Activated CD4-positive, alpha-beta T cell treated with anti-CD3 and anti-CD28 coated beads for 36 hours (primary cell): ENCODE data around the gene RNF123. TPM values are rescaled to one million over a fixed set of nuclear protein-coding genes. Genes with fewer than 3 reads are reported as not detected.
A peak's percentile ranks its signal among the peaks of the same experiment; 100 is the strongest.
"Not testable (repeated sequence)": the region's sequence is repeated elsewhere in the genome, so short reads cannot be mapped to it uniquely, and the experiment has no call there.

Experiments
- ATAC-seq: fragments of 200-7000 bp; cut with Tn5 transposase; one replicate; pipeline ENCODE4 v1.10.0; 2021; ENCODE audit warnings: mild to moderate bottlenecking, moderate library complexity
- CTCF ChIA-PET: fragments of 350-600 bp; sonication (Branson Sonifier 250); formaldehyde crosslinking; loops from one replicate; lab custom pipeline; 2021; ENCODE audit warnings: antibody characterized with exemption; lab: Charles Lee
- POLR2A ChIA-PET: fragments of 350-600 bp; sonication (Branson Sonifier 250); formaldehyde crosslinking; loops from one replicate; lab custom pipeline; 2021; ENCODE audit warnings: antibody characterized with exemption, inconsistent platforms; lab: Charles Lee
- DNase-seq: peaks from one replicate; pipeline ENCODE4 v3.0.0-alpha.2; 2020
- H3K27ac Mint-ChIP-seq: one replicate; pipeline ENCODE4 v1.8.0; 2021; ENCODE audit warnings: mixed read lengths
- H3K27me3 Mint-ChIP-seq: one replicate; pipeline ENCODE4 v1.8.0; 2021; ENCODE audit warnings: mixed read lengths
- H3K36me3 Mint-ChIP-seq: one replicate; pipeline ENCODE4 v1.8.0; 2021; ENCODE audit warnings: low read depth, mixed read lengths
- H3K4me1 Mint-ChIP-seq: one replicate; pipeline ENCODE4 v1.8.0; 2021; ENCODE audit warnings: mixed read lengths
- H3K4me3 Mint-ChIP-seq: one replicate; pipeline ENCODE4 v1.8.0; 2021; ENCODE audit warnings: mild to moderate bottlenecking, moderate library complexity, mixed read lengths
- H3K9me3 Mint-ChIP-seq: one replicate; pipeline ENCODE4 v1.8.0; 2021; ENCODE audit warnings: low read depth, mixed read lengths
- intact Hi-C, 2 experiments: fragments of 100-400 bp; cut with DNase I in 1 of 2; cut with micrococcal nuclease in 1 of 2; formaldehyde crosslinking; loops; one replicate each; pipeline versions ENCODE4 v1.14.2 to v1.15.1; 2022 to 2024; cut with DNase I, micrococcal nuclease
- total RNA-seq, 2 experiments: library from RNA; stranded (reverse); gene quantifications; one replicate each; pipeline ENCODE4 v1.2.3, GENCODE V29; 2021

RNF123 gene
- total RNA-seq, 2 experiments from 2014 or later: 25.2 to 32.7 TPM

- intact Hi-C loops: loop anchor here (10.0 kb wide), 2 partner anchors 175 to 565 kb away; partner anchors contain the start of genes HYAL3 (in 1 of the 2), IFRD2 (in 1 of the 2), MST1R (in 1 of the 2) and NAA80 (in 1 of the 2)
- POLR2A ChIA-PET: no interaction called here
- H3K9me3 Mint-ChIP-seq: no peaks in the 10 kb centered on the region
Measured at GRCh38 chr3:49729966-49730609, 40.7 kb downstream of the RNF123 start.

GRCh38 chr3:49732597-49732996, 43.2 kb downstream of the RNF123 start:
- H3K9me3 Mint-ChIP-seq: no peaks in the 10 kb centered on the region
- H3K36me3 Mint-ChIP-seq: peaks cover 34% of the 10 kb centered on the region
- intact Hi-C loops: no loop called here
- H3K27ac Mint-ChIP-seq: no peak overlapping the region
- no peaks in the 10 kb centered on the region for H3K4me1 Mint-ChIP-seq
- POLR2A ChIA-PET: no interaction called here
- CTCF ChIA-PET: no interaction called here
- H3K4me3 Mint-ChIP-seq: no peak overlapping the region
- no peaks in the 10 kb centered on the region for H3K27me3 Mint-ChIP-seq
- ATAC-seq: no peak
- no peak for DNase-seq

More at GRCh38 chr3:49729966-49730609, 40.7 kb downstream of the RNF123 start:
- no peak for ATAC-seq
- no peak for DNase-seq
- Mint-ChIP-seq H3K27ac (no peak overlapping the region), H3K36me3 (peaks cover 23% of the 10 kb centered on the region), H3K4me1 (no peaks in the 10 kb centered on the region), H3K4me3 (no peak overlapping the region), H3K27me3 (no peaks in the 10 kb centered on the region)
- CTCF ChIA-PET: interaction anchor here (0.6 to 0.7 kb wide), 3 partner anchors 10 to 534 kb away, joined by 3 to 4 read pairs (median 3); no protein-coding TSS in a partner anchor

GRCh38 chr3:49733551-49733950, 44.2 kb downstream of the RNF123 start:
- H3K27ac Mint-ChIP-seq: no peak overlapping the region

GRCh38 chr3:49734752-49735151, 45.4 kb downstream of the RNF123 start:
- ATAC-seq: no peak

More at GRCh38 chr3:49733551-49733950, 44.2 kb downstream of the RNF123 start:
- H3K9me3 Mint-ChIP-seq: no peaks in the 10 kb centered on the region
- intact Hi-C loops: no loop called here
- DNase-seq (no peak), ATAC-seq (no peak)
- peaks cover 43% of the 10 kb centered on the region for H3K36me3 Mint-ChIP-seq
- peaks cover under 1% of the 10 kb centered on the region for H3K4me1 Mint-ChIP-seq
- H3K27me3 Mint-ChIP-seq: no peaks in the 10 kb centered on the region
- no peak overlapping the region for H3K4me3 Mint-ChIP-seq
- POLR2A ChIA-PET: no interaction called here
- CTCF ChIA-PET: interaction anchor here (0.9 to 1.4 kb wide), 2 partner anchors 11 to 33 kb away, joined by 3 to 5 read pairs; no protein-coding TSS in a partner anchor

GRCh38 chr3:49738067-49738713, 48.8 kb downstream of the RNF123 start:
- Mint-ChIP-seq H3K36me3 (peaks cover 31% of the 10 kb centered on the region), H3K9me3 (no peaks in the 10 kb centered on the region), H3K4me1 (peaks cover 3% of the 10 kb centered on the region), H3K27me3 (no peaks in the 10 kb centered on the region), H3K27ac (peak overlapping the region; percentile 20), H3K4me3 (no peak overlapping the region)
- no peak for ATAC-seq
- intact Hi-C loops: no loop called here
- CTCF ChIA-PET: interaction anchor here (1.0 kb wide), 1 partner anchor 19 kb away, joined by 3 read pairs; no protein-coding TSS in a partner anchor
- no peak for DNase-seq
- POLR2A ChIA-PET: no interaction called here

More at GRCh38 chr3:49734752-49735151, 45.4 kb downstream of the RNF123 start:
- Mint-ChIP-seq H3K4me3 (no peak overlapping the region), H3K27me3 (no peaks in the 10 kb centered on the region), H3K36me3 (peaks cover 45% of the 10 kb centered on the region), H3K27ac (no peak overlapping the region), H3K9me3 (no peaks in the 10 kb centered on the region), H3K4me1 (peaks cover 3% of the 10 kb centered on the region)
- CTCF ChIA-PET: interaction anchor here (1.4 kb wide), 1 partner anchor 10 kb away, joined by 5 read pairs; no protein-coding TSS in a partner anchor
- POLR2A ChIA-PET: no interaction called here
- no peak for DNase-seq
- intact Hi-C loops: no loop called here

GRCh38 chr3:49740427-49740826, 51.1 kb downstream of the RNF123 start:
- H3K4me3 Mint-ChIP-seq: no peak overlapping the region
- H3K27me3 Mint-ChIP-seq: no peaks in the 10 kb centered on the region
- intact Hi-C loops: no loop called here
- H3K4me1 Mint-ChIP-seq: peaks cover 3% of the 10 kb centered on the region
- ChIA-PET POLR2A (no interaction called here), CTCF (interaction anchor here (0.7 kb wide), 1 partner anchor 13 kb away, joined by 3 read pairs; no protein-coding TSS in a partner anchor)
- DNase-seq: no peak
- H3K27ac Mint-ChIP-seq: peak overlapping the region; percentile 16
- peaks cover 30% of the 10 kb centered on the region for H3K36me3 Mint-ChIP-seq
- no peaks in the 10 kb centered on the region for H3K9me3 Mint-ChIP-seq
- no peak for ATAC-seq

- no peaks in the 10 kb centered on the region for H3K9me3 Mint-ChIP-seq
- ATAC-seq (no peak), DNase-seq (no peak)
- H3K4me3 Mint-ChIP-seq: no peak overlapping the region
- H3K27ac Mint-ChIP-seq: no peak overlapping the region
- intact Hi-C loops: no loop called here
- peaks cover 10% of the 10 kb centered on the region for H3K36me3 Mint-ChIP-seq
- H3K4me1 Mint-ChIP-seq: no peaks in the 10 kb centered on the region
- no peaks in the 10 kb centered on the region for H3K27me3 Mint-ChIP-seq
- POLR2A ChIA-PET: no interaction called here
- CTCF ChIA-PET: no interaction called here
Measured at GRCh38 chr3:49745986-49746385, 56.6 kb downstream of the RNF123 start.

- ChIA-PET POLR2A (no interaction called here), CTCF (interaction anchor here (0.6 to 0.8 kb wide), 3 partner anchors 91 to 257 kb away, joined by 3 read pairs; no protein-coding TSS in a partner anchor)
Measured at GRCh38 chr3:49747792-49748480, 58.6 kb downstream of the RNF123 start.

GRCh38 chr3:49748874-49749273, 59.5 kb downstream of the RNF123 start:
- CTCF ChIA-PET: interaction anchor here (0.6 to 1.2 kb wide), 5 partner anchors 12 to 257 kb away, joined by 3 read pairs; no protein-coding TSS in a partner anchor
- peaks cover 12% of the 10 kb centered on the region for H3K36me3 Mint-ChIP-seq
- H3K9me3 Mint-ChIP-seq, H3K4me3 Mint-ChIP-seq, intact Hi-C loops, ATAC-seq, H3K4me1 Mint-ChIP-seq, H3K27me3 Mint-ChIP-seq, DNase-seq, H3K27ac Mint-ChIP-seq: not testable (repeated sequence)
- POLR2A ChIA-PET: interaction anchor here (0.6 kb wide), 1 partner anchor 120 kb away, joined by 8 read pairs; no protein-coding TSS in a partner anchor

More at GRCh38 chr3:49747792-49748480, 58.6 kb downstream of the RNF123 start:
- no peaks in the 10 kb centered on the region for H3K4me1 Mint-ChIP-seq
- no peaks in the 10 kb centered on the region for H3K9me3 Mint-ChIP-seq
- H3K4me3 Mint-ChIP-seq: no peak overlapping the region
- H3K36me3 Mint-ChIP-seq: peaks cover 10% of the 10 kb centered on the region
- intact Hi-C loops: no loop called here
- no peak for ATAC-seq
- DNase-seq: no peak
- no peak overlapping the region for H3K27ac Mint-ChIP-seq
- H3K27me3 Mint-ChIP-seq: no peaks in the 10 kb centered on the region

GRCh38 chr3:49750056-49750455, 60.7 kb downstream of the RNF123 start:
- peaks cover 12% of the 10 kb centered on the region for H3K36me3 Mint-ChIP-seq
- ATAC-seq (no peak), DNase-seq (no peak)
- CTCF ChIA-PET: no interaction called here
- peaks cover 11% of the 10 kb centered on the region for H3K4me1 Mint-ChIP-seq
- H3K9me3 Mint-ChIP-seq: no peaks in the 10 kb centered on the region
- no peak overlapping the region for H3K4me3 Mint-ChIP-seq
- POLR2A ChIA-PET: no interaction called here
- intact Hi-C loops: no loop called here
- H3K27ac Mint-ChIP-seq: no peak overlapping the region
- no peaks in the 10 kb centered on the region for H3K27me3 Mint-ChIP-seq

- ATAC-seq: no peak
- no peaks in the 10 kb centered on the region for H3K27me3 Mint-ChIP-seq
- H3K27ac Mint-ChIP-seq: no peak overlapping the region
- intact Hi-C loops: no loop called here
- peaks cover 17% of the 10 kb centered on the region for H3K4me1 Mint-ChIP-seq
- no peak for DNase-seq
- peaks cover 11% of the 10 kb centered on the region for H3K36me3 Mint-ChIP-seq
- POLR2A ChIA-PET: no interaction called here
- H3K9me3 Mint-ChIP-seq: no peaks in the 10 kb centered on the region
- H3K4me3 Mint-ChIP-seq: no peak overlapping the region
- CTCF ChIA-PET: no interaction called here
Measured at GRCh38 chr3:49751501-49751900, 62.1 kb downstream of the RNF123 start.
